Inflammatory macrophage (primary cell): ENCODE results near the gene PRICKLE3.

ENCODE experiments used
- DNase-seq, 2 donors: peaks; one replicate each; pipeline ENCODE4 v3.0.0-alpha.2; 2020 to 2022

PRICKLE3 gene

GRCh38 chrX:49206543-49206942, 20.4 kb upstream of the PRICKLE3 start:
- DNase-seq: no peak

GRCh38 chrX:49205443-49205842, 19.3 kb upstream of the PRICKLE3 start:
- DNase-seq: no peak

DNA sequence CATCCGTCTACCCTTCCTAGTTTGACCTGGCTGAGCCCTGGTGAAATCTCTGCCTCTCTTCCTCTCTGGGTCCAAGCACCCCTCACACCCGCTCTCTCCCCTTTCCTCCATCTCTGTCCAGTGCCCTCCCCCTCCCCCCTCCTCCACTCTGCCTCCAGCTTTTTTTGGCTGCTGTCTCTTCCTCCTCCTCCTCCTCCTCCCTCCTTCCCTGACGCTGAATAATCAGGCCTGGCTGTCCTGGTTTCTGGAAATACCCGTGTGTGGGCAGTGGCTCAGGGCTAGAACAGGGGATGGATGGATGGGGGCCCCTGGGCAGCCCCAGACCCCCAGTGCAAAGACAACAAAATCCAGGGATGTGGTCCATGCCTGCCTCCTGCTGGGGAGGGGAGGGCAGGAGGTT, 18.5 kb upstream of the PRICKLE3 start:
- DNase-seq: no peak

DNA sequence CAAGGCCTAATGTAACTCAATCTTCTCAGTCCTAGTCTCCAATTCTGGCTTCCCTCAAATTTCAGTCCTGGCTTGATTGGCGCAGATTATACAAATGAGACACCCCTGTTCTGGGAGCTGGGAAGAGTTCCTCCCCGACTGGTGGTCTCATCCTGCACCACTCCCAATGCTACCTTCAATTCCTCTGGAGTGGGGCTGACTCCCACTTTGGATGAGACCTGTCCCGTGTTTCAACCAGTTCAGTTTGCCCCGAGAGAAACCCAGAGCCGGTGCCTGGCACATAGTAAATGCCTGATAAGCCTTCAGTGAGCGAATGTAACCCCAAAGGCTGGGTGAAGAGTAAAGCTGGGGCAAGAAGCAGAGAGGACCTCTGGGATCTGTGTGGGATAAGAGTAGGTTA, 17.8 kb upstream of the PRICKLE3 start:
- DNase-seq: no peak

GRCh38 chrX:49203536-49203935, 17.4 kb upstream of the PRICKLE3 start:
- no peak for DNase-seq

GRCh38 chrX:49202022-49202421, 15.8 kb upstream of the PRICKLE3 start:
- no peak for DNase-seq

- peak; percentile 73 to 87 for DNase-seq
Observed at GRCh38 chrX:49199906-49200771, 14.0 kb upstream of the PRICKLE3 start, which contains the start of gene SYP. Gene SYP (minus strand): TSS chrX:49200193. CDS start chrX:49200186, 7 bp downstream.

DNA sequence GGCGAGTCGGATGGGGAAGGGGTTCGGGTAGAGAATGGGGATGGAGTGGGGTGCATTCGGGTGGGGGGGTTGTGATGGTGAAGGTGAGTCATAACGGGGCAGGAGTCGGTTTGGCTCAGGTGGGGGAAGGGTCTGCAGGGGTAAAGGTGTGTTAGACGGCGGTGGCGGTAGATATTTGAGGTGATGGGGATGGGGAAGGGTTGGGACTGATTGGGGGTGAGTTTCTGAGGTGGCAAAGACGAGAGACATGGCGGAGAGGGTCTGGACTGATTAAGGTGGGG, 13.1 kb upstream of the PRICKLE3 start:
- no peak for DNase-seq

DNA sequence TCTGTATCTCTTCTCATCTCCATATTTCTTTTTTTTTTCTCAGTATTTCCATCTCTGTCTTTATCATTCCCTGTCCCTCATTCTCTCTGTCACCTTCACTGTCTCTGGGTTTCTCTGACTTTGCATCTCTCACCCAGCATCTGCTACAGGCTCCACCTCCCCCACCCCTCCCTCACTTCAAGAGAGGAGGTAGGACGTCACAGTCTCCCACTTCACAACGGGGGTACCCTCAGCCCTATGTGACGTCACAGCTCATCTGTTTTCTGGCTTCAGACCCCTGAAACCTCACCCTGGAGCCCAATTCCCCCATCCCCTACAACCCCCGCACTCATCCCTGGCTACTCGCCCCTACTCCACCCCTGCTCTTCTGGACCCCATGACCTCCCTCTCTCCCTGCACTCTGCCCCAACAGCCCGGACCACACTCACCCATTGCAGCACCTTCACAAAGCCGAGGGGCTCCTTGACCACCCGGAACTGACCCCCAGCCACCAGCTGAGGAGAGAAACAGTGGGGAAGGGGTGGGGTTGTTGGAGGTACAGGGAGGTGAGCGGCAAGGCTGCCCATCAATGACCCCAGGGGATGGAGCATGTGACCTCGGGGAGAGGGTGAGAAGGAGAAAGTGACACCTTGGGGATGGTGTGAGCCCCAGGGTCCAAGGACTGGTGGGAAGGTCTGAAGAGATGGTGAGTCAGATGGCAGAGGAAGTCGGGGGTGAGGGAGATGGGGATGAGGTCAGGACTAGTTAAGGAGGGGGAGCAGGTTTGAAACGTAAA, 12.6 kb upstream of the PRICKLE3 start:
- no peak for DNase-seq

DNA sequence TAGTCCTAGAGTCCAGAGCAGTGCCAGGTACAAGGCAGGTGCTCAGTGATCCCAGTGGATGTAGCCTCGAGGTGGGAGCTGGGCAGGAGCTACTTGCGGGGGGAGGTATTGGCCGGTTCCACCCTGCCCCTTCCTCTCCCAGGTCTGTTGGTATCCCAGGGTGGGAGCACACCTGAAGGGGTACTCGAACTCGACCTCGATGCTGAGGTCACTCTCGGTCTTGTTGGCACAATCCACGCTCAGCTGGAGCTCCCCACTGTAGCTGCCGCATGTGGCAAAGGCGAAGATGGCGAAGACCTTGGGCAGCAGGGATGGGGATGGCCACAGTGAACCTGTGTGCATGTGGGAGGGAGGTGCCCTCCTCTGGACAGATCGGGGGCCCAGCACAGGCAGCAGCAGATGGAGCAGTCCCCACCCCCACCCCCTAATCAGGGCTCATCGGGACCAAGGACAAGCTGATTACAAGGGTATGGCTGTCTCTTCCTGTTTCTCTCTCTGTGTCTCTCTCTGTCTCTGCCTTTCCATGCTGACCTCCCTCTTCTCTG, 11.4 kb upstream of the PRICKLE3 start:
- DNase-seq: no peak

DNA sequence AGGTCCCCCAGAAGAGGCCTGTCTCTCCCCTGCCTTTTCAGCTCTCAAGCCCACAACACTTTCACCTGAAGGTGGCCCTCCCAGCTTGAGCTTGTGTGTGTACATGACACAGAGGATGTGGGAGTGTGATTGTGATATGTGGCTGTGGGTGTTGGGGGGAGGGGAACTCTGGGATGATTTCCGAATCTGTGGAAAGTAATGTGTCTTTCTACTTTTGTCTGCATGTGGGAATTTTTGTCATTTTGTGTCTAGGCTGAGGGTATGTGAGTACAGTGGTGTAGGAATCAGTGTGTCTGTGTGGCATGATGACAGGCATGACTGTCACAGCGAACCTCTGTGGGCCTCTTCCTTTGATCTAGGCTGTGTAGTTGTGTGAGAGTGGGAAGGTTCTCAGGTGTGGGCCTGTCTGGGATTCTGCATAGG, 7.4 kb upstream of the PRICKLE3 start:
- no peak for DNase-seq

DNA sequence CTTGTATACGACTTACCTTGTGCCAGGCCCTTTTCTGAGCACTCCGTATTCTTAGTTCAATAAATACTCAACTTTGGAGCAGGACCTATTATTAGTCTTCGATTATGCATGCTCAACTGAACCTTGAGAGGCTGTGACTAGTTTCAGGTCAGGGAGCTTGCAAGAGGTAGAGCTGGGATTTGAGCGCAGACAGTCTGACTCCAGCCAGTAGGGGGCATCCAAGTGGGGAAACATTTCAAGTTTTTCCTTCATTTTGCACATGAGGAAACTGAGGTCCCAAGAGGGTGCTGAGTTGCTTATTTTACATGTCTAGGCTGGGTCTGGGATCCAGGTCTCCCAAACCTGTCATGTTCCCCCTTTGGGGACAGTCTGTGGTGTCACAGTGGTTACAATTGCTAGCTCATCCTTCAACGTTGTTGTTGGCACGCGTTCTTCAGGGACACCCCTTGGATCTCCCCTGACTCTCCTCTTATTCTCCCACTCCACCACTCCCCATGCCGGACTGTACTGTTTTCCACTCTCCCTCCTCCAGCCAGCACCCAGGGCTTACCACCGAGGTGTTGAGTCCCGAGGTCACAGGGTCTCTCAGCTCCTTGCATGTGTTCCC, 6.7 kb upstream of the PRICKLE3 start:
- peak in 1 of 2 donors; percentile 8 for DNase-seq

GRCh38 chrX:49191574-49192011, 5.4 kb upstream of the PRICKLE3 start:
- no peak for DNase-seq

DNA sequence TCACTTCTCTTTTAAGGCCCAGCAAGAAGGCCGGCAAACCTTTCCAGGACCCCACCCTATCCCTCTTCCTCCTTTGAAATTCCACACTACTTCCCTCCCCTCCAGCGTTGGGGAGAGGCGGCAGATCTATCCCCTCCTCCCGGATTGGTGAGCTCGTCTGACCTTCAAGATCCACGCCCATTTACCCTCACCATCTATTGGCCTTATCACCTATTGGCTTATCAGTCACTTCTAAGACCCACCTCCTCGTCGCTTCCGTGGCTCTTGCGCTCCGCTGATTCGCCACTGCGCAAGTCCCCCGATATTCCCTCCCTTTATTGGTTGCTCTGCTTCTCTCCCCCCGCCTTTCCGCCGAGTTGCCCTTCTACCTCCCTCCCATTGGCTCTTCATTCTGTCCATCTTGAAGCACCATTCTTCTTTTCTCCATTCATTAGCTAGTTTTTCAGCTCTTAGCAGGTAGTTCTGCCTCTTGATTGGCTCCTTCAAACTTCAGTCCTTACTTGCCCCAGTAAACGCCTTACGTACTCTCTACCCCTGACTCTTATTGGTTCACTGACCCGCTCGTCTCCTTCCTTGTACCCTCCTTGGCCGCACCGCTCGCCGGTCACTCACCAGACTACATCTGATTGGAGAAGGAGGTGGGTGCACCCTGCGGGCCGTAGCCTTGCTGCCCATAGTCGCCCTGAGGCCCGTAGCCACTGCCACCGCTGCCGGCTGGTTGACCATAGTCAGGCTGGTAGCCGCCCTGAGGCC, 4.8 kb upstream of the PRICKLE3 start:
- peak; percentile 97 for DNase-seq

DNA sequence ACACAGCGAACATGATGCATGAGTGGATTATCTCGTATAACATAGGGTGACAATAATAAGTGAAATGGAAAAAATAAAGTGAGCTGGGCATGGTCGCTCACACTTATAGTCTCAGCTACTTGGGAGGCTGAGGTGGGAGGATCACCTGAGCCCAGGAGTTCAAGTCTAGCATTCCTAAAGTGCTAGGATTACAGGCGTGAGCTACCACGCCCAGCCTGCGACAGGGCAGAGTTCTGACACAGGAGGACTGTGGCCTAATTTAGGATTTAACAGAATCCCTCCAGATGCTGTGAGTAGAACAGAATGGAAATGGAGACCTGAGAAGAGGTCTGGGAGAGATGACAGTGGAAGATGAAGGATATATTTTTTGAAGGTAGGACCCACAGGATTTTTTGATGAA, 3.4 kb upstream of the PRICKLE3 start:
- DNase-seq: no peak

DNA sequence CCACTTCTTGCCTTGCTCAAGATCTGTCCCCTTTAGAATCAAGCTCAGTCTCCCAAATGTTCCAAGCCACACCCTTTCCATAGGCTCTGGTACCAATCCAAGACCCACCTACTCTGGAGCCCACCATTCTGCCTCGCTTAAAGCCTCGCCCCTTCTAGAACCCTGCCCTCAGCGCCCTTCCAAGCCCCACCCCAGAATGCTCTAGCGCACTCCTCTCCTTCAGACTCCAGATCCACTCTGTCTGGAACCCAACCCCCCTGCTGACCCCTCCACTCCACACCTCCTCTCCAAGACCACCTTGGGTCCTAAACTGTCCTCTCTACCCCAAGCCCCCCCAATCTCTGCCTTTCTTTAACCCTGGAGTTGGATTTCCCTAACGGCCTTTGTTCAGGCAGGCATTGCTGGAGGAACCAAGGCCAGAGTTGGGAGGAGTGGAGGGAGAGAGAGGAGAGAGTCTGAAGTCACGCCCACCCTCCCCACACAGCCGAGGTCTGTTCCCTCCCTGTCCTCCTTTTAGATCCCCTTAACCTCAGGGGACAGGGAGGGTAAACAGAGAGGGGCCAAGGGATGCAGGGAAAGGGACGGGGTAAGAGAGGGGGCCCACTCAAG, 2.4 kb upstream of the PRICKLE3 start:
- no peak for DNase-seq

GRCh38 chrX:49187526-49187925, 1.4 kb upstream of the PRICKLE3 start:
- no peak for DNase-seq

- no peak for DNase-seq
Observed at GRCh38 chrX:49187028-49187394, 838 bp upstream of the PRICKLE3 start.

DNA sequence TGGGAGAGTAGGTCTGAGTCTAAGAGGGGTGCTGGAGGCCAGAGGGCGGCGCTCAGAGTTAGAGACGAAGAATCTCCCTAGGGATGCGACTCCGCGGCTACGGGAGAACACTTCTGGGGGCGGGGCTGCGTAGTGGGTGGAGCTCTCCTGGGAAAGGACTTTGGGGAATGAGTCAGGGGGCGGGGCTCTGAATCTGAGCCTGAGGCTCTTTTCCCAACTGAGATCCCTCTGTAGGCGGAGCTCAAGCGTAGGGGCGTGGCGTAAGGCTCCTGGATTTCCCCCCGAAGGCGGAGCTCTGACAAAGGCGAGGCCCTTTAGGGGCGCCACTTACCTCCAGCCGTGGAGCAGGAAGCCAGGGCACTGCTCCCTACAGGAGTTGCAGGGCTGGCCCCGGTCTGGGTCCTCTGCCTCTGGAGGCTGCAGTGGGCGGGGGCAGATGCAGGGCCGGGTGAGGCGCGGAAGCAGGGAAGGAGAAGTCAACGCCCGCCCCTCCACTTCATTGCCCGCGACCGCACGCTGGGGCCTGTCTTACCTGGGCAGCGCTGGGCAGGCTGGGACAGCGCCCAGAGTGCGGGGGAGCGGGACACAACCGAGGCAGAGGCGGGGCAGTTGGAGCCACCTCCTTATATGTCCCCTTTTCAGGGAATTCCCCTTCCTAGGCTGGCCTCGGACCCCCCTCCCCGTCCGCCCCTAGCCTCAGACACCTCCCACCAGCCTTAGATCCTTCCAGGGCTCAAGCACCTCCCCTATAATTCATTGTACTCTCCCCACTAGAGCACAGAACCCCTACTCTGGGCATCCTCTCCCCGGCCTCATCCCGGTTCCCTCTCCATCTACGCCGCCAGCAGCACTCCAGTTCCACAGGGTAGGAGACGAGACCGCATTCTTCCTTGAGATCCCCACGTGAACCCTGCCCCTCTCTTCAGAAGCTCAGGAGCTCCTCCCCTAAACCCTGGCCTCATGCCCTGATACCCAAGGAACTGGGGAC, 1.6 kb downstream of the PRICKLE3 start:
- DNase-seq: peak; percentile 41 to 56

- DNase-seq: no peak
Observed at GRCh38 chrX:49183701-49184281, 2.4 kb downstream of the PRICKLE3 start.
